Activated CD8-positive, alpha-beta memory T cell treated with anti-CD3 and anti-CD28 coated beads, Interleukin-2, amount 50 U/mL, for 48 hours (primary cell): ENCODE data around the gene TACO1.

ENCODE experiments used
- DNase-seq: peaks from one replicate; pipeline ENCODE4 v3.0.0-alpha.2; 2020

Gene TACO1

GRCh38 chr17:63601439-63602371, 1.0 kb downstream of the TACO1 start:
- DNase-seq, result no peak

- DNase-seq, result no peak
These were observed 9.3 kb downstream of the TACO1 start for GRCh38 chr17:63609816-63610573.

GRCh38 chr17:63610854-63611253, 10.2 kb downstream of the TACO1 start:
- DNase-seq, result no peak

- DNase-seq, result no peak
These were observed 10.7 kb downstream of the TACO1 start for GRCh38 chr17:63611354-63611753.

- DNase-seq, result no peak
These were observed 13.0 kb downstream of the TACO1 start for GRCh38 chr17:63613663-63614062.

GRCh38 chr17:63621229-63621683, 20.6 kb downstream of the TACO1 start:
- DNase-seq, result no peak

- DNase-seq, result peak; percentile 95
These were observed 21.2 kb downstream of the TACO1 start, which contains the start of gene MAP3K3 for GRCh38 chr17:63621684-63622573. TSS of gene MAP3K3 (plus strand) at chr17:63622417. CDS start at chr17:63622760, 343 bp downstream.

- peak; percentile 82 for DNase-seq
These were observed 22.1 kb downstream of the TACO1 start for GRCh38 chr17:63622574-63623390.

- DNase-seq, result no peak
These were observed 23.3 kb downstream of the TACO1 start for GRCh38 chr17:63623786-63624530.

- no peak for DNase-seq
These were observed 23.8 kb downstream of the TACO1 start for GRCh38 chr17:63624531-63624880.

GRCh38 chr17:63626551-63627180, 26.0 kb downstream of the TACO1 start:
- DNase-seq, result no peak

- DNase-seq, result no peak
These were observed 28.9 kb downstream of the TACO1 start for GRCh38 chr17:63629627-63630026.

GRCh38 chr17:63631062-63631461, 30.4 kb downstream of the TACO1 start:
- DNase-seq, result no peak

GRCh38 chr17:63631626-63632025, 30.9 kb downstream of the TACO1 start:
- no peak for DNase-seq

GRCh38 chr17:63633742-63634141, 33.0 kb downstream of the TACO1 start:
- no peak for DNase-seq

- no peak for DNase-seq
These were observed 33.5 kb downstream of the TACO1 start for GRCh38 chr17:63634163-63634562.

GRCh38 chr17:63634816-63635215, 34.1 kb downstream of the TACO1 start:
- DNase-seq, result no peak

GRCh38 chr17:63635290-63635689, 34.6 kb downstream of the TACO1 start:
- no peak for DNase-seq

GRCh38 chr17:63635787-63636186, 35.1 kb downstream of the TACO1 start:
- no peak for DNase-seq

- no peak for DNase-seq
These were observed 38.4 kb downstream of the TACO1 start for GRCh38 chr17:63639125-63639524.

- DNase-seq, result no peak
These were observed 39.3 kb downstream of the TACO1 start for GRCh38 chr17:63640038-63640437.
